Medulla oblongata (tissue), 1 donor: ENCODE measurements around the gene MRPL28.
"Not testable (repeated sequence)": the region's sequence is repeated elsewhere in the genome, so short reads cannot be mapped to it uniquely, and the experiment has no call there.

ENCODE experiments used
- DNase-seq: peaks from one replicate; pipeline ENCODE4 v3.0.0-alpha.2; 2015; ENCODE audit errors: extremely low spot score

Gene MRPL28

GRCh38 chr16:340370-341091, 29.8 kb downstream of the MRPL28 start:
- DNase-seq: no peak

GRCh38 chr16:339680-340079, 30.7 kb downstream of the MRPL28 start:
- no peak for DNase-seq

GRCh38 chr16:337975-338575, 32.3 kb downstream of the MRPL28 start:
- DNase-seq: no peak

GRCh38 chr16:337437-337836, 32.9 kb downstream of the MRPL28 start:
- DNase-seq: no peak

- no peak for DNase-seq
Measured at GRCh38 chr16:336269-336668, 34.1 kb downstream of the MRPL28 start.

GRCh38 chr16:334861-335632, 35.3 kb downstream of the MRPL28 start:
- not testable (repeated sequence) for DNase-seq

DNA sequence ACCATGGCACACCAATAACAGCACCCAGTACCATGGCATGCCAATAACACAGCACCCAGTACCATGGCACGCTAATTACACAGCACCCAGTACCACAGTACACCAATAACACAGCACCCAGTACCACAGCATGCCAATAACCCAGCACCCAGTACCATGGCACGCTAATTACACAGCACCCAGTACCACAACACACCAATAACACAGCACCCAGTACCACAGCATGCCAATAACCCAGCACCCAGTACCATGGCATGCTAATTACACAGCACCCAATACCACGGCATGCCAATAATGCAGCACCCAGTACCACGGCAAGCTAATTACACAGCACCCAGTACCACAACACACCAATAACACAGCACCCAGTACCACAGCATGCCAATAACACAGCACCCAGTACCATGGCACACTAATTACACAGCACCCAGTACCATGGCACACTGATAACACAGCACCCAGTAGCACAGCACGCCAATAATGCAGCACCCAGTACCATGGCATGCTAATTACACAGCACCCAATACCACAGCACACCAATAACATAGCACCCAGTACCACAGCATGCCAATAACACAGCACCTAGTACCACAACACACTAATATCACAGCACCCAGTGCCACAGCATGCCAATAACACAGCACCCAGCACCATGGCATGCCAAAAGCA, 36.0 kb downstream of the MRPL28 start:
- DNase-seq: not testable (repeated sequence)

GRCh38 chr16:333406-334094, 36.8 kb downstream of the MRPL28 start:
- no peak for DNase-seq

GRCh38 chr16:331181-331814, 39.0 kb downstream of the MRPL28 start:
- DNase-seq: not testable (repeated sequence)

GRCh38 chr16:330741-331140, 39.6 kb downstream of the MRPL28 start:
- DNase-seq: no peak

DNA sequence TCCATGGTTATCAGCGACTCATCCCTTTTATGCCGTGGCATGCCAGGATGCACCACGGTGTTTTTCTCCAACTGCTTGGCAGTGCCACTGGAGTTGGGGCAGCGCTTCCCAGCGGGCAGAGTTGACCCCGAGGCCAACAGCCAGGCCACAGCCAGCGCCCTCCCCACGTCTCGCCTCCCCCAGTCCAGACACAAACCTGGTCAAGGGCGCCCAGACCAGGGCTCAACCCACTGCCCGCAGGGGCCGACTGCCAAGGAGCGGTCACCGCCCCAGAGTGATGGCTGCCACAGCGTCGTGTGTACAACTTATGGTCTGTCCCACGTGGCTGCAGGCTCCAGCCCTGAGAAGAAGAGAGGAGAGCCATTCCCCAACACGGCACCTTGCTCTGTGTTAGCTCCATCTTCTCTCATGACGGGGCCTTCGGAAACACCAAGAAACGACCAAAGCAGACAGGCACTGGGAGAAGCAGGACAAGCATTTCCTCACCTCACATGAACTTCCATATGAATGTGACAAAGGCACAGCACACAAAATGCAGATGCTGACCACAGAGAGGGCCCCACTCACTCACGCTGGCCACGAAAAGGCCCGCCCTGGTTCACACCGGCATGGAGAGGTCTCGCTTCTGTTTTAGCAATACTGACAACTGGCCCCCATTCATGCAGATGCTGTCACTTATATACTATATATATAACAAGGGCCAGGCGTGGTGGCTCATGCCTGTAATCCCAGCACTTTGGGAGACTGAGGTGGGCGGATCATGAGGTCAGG, 44.8 kb downstream of the MRPL28 start:
- DNase-seq: no peak

DNA sequence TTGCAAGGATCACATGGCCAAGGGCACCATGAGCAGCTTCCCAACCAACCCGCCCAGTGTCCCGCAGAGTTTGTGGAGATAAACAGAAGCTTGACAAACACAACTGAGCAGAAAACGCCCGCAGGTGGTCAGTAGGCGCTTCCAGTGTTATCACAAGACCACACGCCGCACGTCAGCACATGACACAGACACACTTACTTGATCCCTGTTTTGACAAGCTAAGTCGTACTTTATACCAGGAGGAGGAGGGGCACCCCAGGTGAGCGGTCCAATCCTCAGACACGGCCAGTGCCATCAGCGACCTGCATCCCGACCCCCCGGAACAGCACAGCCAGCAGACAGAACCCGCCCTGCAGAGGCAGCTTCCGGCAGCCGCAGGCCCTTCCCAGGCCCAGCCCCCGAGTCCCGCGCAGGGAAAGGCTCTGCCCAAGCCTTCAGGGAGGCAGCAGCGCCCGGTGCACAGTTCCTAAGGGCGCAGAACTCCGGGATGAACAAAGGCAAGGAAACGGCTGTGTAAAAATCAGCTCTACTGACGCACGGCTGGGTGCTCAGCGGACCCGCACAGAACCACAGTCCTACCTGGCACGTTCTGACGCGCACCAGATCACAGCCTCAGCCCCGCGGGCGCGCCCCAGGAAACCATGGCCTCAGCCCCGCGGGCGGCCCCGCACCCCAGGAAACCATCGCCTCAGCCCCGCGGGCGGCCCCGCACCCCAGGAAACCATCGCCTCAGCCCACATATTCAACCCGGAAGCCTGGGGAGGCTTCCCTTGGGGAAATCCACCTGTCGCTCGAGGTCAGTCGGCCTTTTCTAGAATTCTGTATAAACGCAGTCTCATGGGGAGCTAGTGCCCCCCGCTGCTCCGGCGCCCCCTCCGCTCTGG, 45.6 kb downstream of the MRPL28 start:
- DNase-seq: no peak

DNA sequence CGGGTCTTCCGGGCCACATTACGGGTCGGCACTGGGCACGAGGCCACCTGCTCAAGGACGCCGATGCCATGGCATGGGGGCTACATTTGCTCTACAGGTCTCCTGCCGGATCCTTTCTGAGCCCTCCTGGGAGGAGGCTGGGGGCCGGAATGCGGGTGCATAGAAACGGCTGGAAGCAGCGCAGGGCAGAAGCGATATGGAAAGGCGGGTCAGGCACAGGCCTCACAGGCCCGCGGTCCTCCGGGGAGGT, 46.2 kb downstream of the MRPL28 start:
- DNase-seq: no peak

- no peak for DNase-seq
Measured at GRCh38 chr16:322476-323143, 47.7 kb downstream of the MRPL28 start.

GRCh38 chr16:321532-321931, 48.8 kb downstream of the MRPL28 start:
- DNase-seq: no peak

- DNase-seq: no peak
Measured at GRCh38 chr16:320206-320605, 50.1 kb downstream of the MRPL28 start.

DNA sequence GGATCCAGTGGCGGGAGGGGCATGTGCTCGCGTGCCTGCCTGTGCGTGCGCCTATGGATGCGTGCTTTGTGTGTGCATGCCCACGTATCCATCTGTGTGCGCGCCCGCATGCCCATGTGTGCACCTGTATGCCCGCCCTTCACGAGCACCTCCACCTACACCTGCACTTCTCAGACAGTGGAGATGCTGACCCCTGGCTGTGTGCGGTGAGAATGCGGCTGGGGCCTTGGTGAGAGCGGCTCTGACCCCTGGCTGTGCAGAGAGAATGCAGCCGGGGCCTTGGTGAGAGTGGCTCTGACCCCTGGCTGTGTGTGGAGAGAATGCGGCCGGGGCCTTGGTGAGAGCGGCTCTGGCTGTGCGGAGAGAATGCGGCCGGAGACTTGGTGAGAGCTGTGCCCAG, 51.7 kb downstream of the MRPL28 start:
- DNase-seq: no peak

GRCh38 chr16:317583-317982, 52.8 kb downstream of the MRPL28 start:
- DNase-seq: no peak
